Central memory CD8-positive, alpha-beta T cell (primary cell): ENCODE results near the gene FURIN.
"Not testable (repeated sequence)": the region's sequence is repeated elsewhere in the genome, so short reads cannot be mapped to it uniquely, and the experiment has no call there.

ENCODE experiments used
- ATAC-seq: fragments of 150-1000 bp; cut with Tn5 transposase; replicated peaks from 2 replicates; pipeline ENCODE4 v1.10.0; 2022; ENCODE audit warnings: mild to moderate bottlenecking, moderate FRiP score, moderate number of reproducible peaks; ENCODE audit not compliant: poor library complexity, severe bottlenecking; ENCODE audit errors: extremely low read depth
- DNase-seq, 2 donors: peaks; one replicate each; pipeline ENCODE4 v3.0.0; 2021; ENCODE audit warnings: low spot score in 2 of 2
- H3K27ac Mint-ChIP-seq: one replicate; pipeline ENCODE4 v1.8.0; 2022; ENCODE audit warnings: low read depth, mild to moderate bottlenecking, moderate library complexity, mixed read lengths
- H3K27me3 Mint-ChIP-seq: one replicate; pipeline ENCODE4 v1.8.0; 2022; ENCODE audit warnings: mixed read lengths
- H3K36me3 Mint-ChIP-seq: one replicate; pipeline ENCODE4 v1.8.0; 2022; ENCODE audit warnings: mild to moderate bottlenecking, moderate library complexity, mixed read lengths; ENCODE audit not compliant: insufficient read depth
- H3K4me1 Mint-ChIP-seq: one replicate; pipeline ENCODE4 v1.8.0; 2022; ENCODE audit warnings: mixed read lengths
- H3K4me3 Mint-ChIP-seq: one replicate; pipeline ENCODE4 v1.8.0; 2022; ENCODE audit warnings: mild to moderate bottlenecking, moderate library complexity, mixed read lengths
- H3K9me3 Mint-ChIP-seq: one replicate; pipeline ENCODE4 v1.8.0; 2022; ENCODE audit warnings: mixed read lengths

The FURIN gene

GRCh38 chr15:90834626-90835025, 33.8 kb upstream of the FURIN start:
- ATAC-seq (no peak), DNase-seq (no peak)
- H3K27ac Mint-ChIP-seq, result no peak overlapping the region
- H3K9me3 Mint-ChIP-seq, result no peaks in the 10 kb centered on the region
- peaks cover 9% of the 10 kb centered on the region for H3K27me3 Mint-ChIP-seq
- no peak overlapping the region for H3K4me3 Mint-ChIP-seq
- peaks cover 24% of the 10 kb centered on the region for H3K4me1 Mint-ChIP-seq
- peaks cover 4% of the 10 kb centered on the region for H3K36me3 Mint-ChIP-seq

- ATAC-seq, result no peak
- Mint-ChIP-seq H3K4me1 (peaks cover 17% of the 10 kb centered on the region), H3K4me3 (no peak overlapping the region), H3K27me3 (no peaks in the 10 kb centered on the region), H3K27ac (peak overlapping the region; percentile 94), H3K9me3 (no peaks in the 10 kb centered on the region), H3K36me3 (peaks cover 4% of the 10 kb centered on the region)
- DNase-seq, result no peak
Measured at GRCh38 chr15:90836296-90836871, 32.0 kb upstream of the FURIN start.

- no peaks in the 10 kb centered on the region for H3K9me3 Mint-ChIP-seq
- H3K4me3 Mint-ChIP-seq, result no peak overlapping the region
- peak overlapping the region; percentile 94 for H3K27ac Mint-ChIP-seq
- peaks cover 4% of the 10 kb centered on the region for H3K36me3 Mint-ChIP-seq
- ATAC-seq, result no peak
- DNase-seq, result no peak
- peaks cover 17% of the 10 kb centered on the region for H3K4me1 Mint-ChIP-seq
- H3K27me3 Mint-ChIP-seq, result no peaks in the 10 kb centered on the region
Measured at GRCh38 chr15:90837094-90837493, 31.3 kb upstream of the FURIN start.

- Mint-ChIP-seq H3K27ac (peak overlapping the region; percentile 94), H3K36me3 (peaks cover 4% of the 10 kb centered on the region), H3K4me1 (peaks cover 17% of the 10 kb centered on the region), H3K4me3 (peak overlapping the region; percentile 66), H3K27me3 (no peaks in the 10 kb centered on the region), H3K9me3 (no peaks in the 10 kb centered on the region)
- DNase-seq (peak; percentile 72 to 82), ATAC-seq (peak; percentile 96)
Measured at GRCh38 chr15:90838139-90838538, 30.2 kb upstream of the FURIN start.

- Mint-ChIP-seq H3K27ac (peak overlapping the region; percentile 94), H3K4me3 (peak overlapping the region; percentile 66), H3K36me3 (peaks cover 4% of the 10 kb centered on the region), H3K4me1 (peaks cover 17% of the 10 kb centered on the region), H3K27me3 (no peaks in the 10 kb centered on the region), H3K9me3 (no peaks in the 10 kb centered on the region)
- ATAC-seq, result no peak
- DNase-seq, result no peak
Measured at GRCh38 chr15:90838544-90838943, 29.8 kb upstream of the FURIN start.

GRCh38 chr15:90839187-90840071, 29.0 kb upstream of the FURIN start:
- peaks cover 17% of the 10 kb centered on the region for H3K4me1 Mint-ChIP-seq

GRCh38 chr15:90840157-90840855, 28.1 kb upstream of the FURIN start:
- DNase-seq, result no peak
- no peak for ATAC-seq
- Mint-ChIP-seq H3K4me1 (peaks cover 17% of the 10 kb centered on the region), H3K9me3 (no peaks in the 10 kb centered on the region), H3K27me3 (no peaks in the 10 kb centered on the region), H3K27ac (no peak overlapping the region), H3K4me3 (no peak overlapping the region), H3K36me3 (peaks cover 7% of the 10 kb centered on the region)

More at GRCh38 chr15:90839187-90840071, 29.0 kb upstream of the FURIN start:
- no peak for DNase-seq
- H3K36me3 Mint-ChIP-seq, result peaks cover 5% of the 10 kb centered on the region
- H3K9me3 Mint-ChIP-seq, result no peaks in the 10 kb centered on the region
- H3K27me3 Mint-ChIP-seq, result no peaks in the 10 kb centered on the region
- H3K27ac Mint-ChIP-seq, result no peak overlapping the region
- no peak overlapping the region for H3K4me3 Mint-ChIP-seq
- ATAC-seq, result no peak

- Mint-ChIP-seq H3K36me3 (peaks cover 7% of the 10 kb centered on the region), H3K4me3 (no peak overlapping the region), H3K27me3 (no peaks in the 10 kb centered on the region), H3K9me3 (no peaks in the 10 kb centered on the region), H3K4me1 (peaks cover 17% of the 10 kb centered on the region), H3K27ac (no peak overlapping the region)
- no peak for DNase-seq
- ATAC-seq, result no peak
Measured at GRCh38 chr15:90840954-90841353, 27.4 kb upstream of the FURIN start.

GRCh38 chr15:90844696-90845095, 23.7 kb upstream of the FURIN start:
- Mint-ChIP-seq H3K9me3 (no peaks in the 10 kb centered on the region), H3K4me1 (no peaks in the 10 kb centered on the region), H3K4me3 (no peak overlapping the region), H3K27me3 (no peaks in the 10 kb centered on the region), H3K36me3 (peaks cover 4% of the 10 kb centered on the region), H3K27ac (peak overlapping the region; percentile 57)
- ATAC-seq (no peak), DNase-seq (no peak)

- Mint-ChIP-seq H3K9me3 (no peaks in the 10 kb centered on the region), H3K36me3 (peaks cover 4% of the 10 kb centered on the region), H3K27ac (peak overlapping the region; percentile 57), H3K4me1 (no peaks in the 10 kb centered on the region), H3K4me3 (no peak overlapping the region), H3K27me3 (peaks cover under 1% of the 10 kb centered on the region)
- no peak for DNase-seq
- ATAC-seq, result no peak
Measured at GRCh38 chr15:90845201-90845949, 23.0 kb upstream of the FURIN start.

GRCh38 chr15:90849424-90849823, 19.0 kb upstream of the FURIN start:
- ATAC-seq, H3K4me3 Mint-ChIP-seq: not testable (repeated sequence)
- peaks cover 13% of the 10 kb centered on the region for H3K27me3 Mint-ChIP-seq

GRCh38 chr15:90851114-90851513, 17.3 kb upstream of the FURIN start:
- peak; percentile 25 for ATAC-seq
- peak overlapping the region; percentile 41 for H3K4me3 Mint-ChIP-seq

More at GRCh38 chr15:90849424-90849823, 19.0 kb upstream of the FURIN start:
- H3K4me1 Mint-ChIP-seq, result peaks cover 25% of the 10 kb centered on the region
- H3K27ac Mint-ChIP-seq, H3K9me3 Mint-ChIP-seq, H3K36me3 Mint-ChIP-seq, DNase-seq: not testable (repeated sequence)

More at GRCh38 chr15:90851114-90851513, 17.3 kb upstream of the FURIN start:
- H3K27ac Mint-ChIP-seq, result peak overlapping the region; percentile 91
- H3K9me3 Mint-ChIP-seq, result no peaks in the 10 kb centered on the region
- H3K27me3 Mint-ChIP-seq, result peaks cover 13% of the 10 kb centered on the region
- peaks cover 25% of the 10 kb centered on the region for H3K4me1 Mint-ChIP-seq
- no peak for DNase-seq
- H3K36me3 Mint-ChIP-seq, result peaks cover 3% of the 10 kb centered on the region
